ENCODE measurements around the gene CDC40. TPM values are rescaled to one million over a fixed set of nuclear protein-coding genes. Genes with fewer than 3 reads are reported as not detected.
"Not testable (repeated sequence)": the region's sequence is repeated elsewhere in the genome, so short reads cannot be mapped to it uniquely, and the experiment has no call there.

The CDC40 gene
- total RNA-seq, 1 experiment from 2014 or later = 32.5 TPM

DNA sequence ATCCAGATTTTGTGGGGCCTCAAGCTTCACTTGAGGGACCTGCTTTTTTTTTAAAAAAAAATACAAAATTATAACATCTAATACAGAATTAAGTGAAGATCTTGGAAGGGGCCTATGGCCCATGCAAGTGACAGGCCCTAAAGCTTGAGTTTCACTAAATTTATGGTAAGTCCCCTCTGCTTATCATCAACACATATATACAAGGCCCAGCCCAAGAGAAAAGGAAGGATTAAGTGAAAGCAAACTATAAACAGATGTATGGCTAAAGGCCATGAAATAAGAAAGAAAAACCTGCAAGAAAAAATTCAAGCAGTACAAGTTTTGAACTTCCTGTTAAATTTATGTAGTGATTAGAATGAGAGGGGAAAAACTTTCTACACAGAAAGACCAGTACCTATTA is 86.8 kb downstream of the CDC40 start:
- Histone ChIP-seq H3K4me1 (replicated peaks) (peaks cover 28% of the 10 kb centered on the region), H3K27me3 (replicated peaks) (no peaks in the 10 kb centered on the region), H3K27ac (no peak overlapping the region), H3K9me3 (replicated peaks) (no peaks in the 10 kb centered on the region), H3K4me3 (no peak overlapping the region), H3K36me3 (no peaks in the 10 kb centered on the region)
- DNase-seq (ENCODE audit: low read depth in 1 of 2, low spot score in 2 of 2) = no peak

- Histone ChIP-seq H3K36me3 (no peaks in the 10 kb centered on the region), H3K9me3 (replicated peaks) (0 out of 2 replicates have a peak, but pooled peaks cover 3% of the 10 kb centered on the region), H3K27me3 (replicated peaks) (no peaks in the 10 kb centered on the region), H3K4me3 (no peak overlapping the region), H3K4me1 (replicated peaks) (peaks cover 48% of the 10 kb centered on the region), H3K27ac (peak overlapping the region; percentile 66)
- DNase-seq (ENCODE audit: low read depth in 1 of 2, low spot score in 2 of 2) = no peak
Measured at GRCh38 chr6:110269623-110270022, 89.4 kb downstream of the CDC40 start.

- H3K9me3 ChIP-seq (replicated peaks) = 0 out of 2 replicates have a peak, but pooled peaks cover 3% of the 10 kb centered on the region
Measured at GRCh38 chr6:110270165-110270564, 89.9 kb downstream of the CDC40 start.

DNA sequence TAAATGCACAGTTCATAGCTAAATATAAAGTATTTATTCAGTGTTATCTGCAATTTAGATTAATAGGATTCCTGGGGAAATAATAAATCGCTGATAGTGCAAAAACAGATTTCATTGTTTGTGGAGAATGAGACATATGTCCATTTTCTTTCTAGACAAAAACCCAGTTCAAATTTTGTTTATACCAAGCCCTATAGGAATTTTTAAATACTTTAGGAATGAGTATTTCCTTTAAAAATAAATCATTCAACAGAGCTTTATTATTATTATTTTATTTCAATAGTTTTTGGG is 91.5 kb downstream of the CDC40 start:
- H3K4me1 ChIP-seq (replicated peaks) = peaks cover 48% of the 10 kb centered on the region
- no peak for DNase-seq (ENCODE audit: low read depth in 1 of 2, low spot score in 2 of 2)
- H3K9me3 ChIP-seq (replicated peaks) = 0 out of 2 replicates have a peak, but pooled peaks cover 3% of the 10 kb centered on the region
- no peaks in the 10 kb centered on the region for H3K36me3 ChIP-seq
- no peaks in the 10 kb centered on the region for H3K27me3 ChIP-seq (replicated peaks)
- H3K4me3 ChIP-seq = no peak overlapping the region
- peak overlapping the region; percentile 26; the same call in 1 of the 2 replicates for H3K27ac ChIP-seq

More at GRCh38 chr6:110270165-110270564, 89.9 kb downstream of the CDC40 start:
- no peaks in the 10 kb centered on the region for H3K36me3 ChIP-seq
- H3K4me3 ChIP-seq = no peak overlapping the region
- H3K4me1 ChIP-seq (replicated peaks) = peaks cover 48% of the 10 kb centered on the region
- no peaks in the 10 kb centered on the region for H3K27me3 ChIP-seq (replicated peaks)
- peak; percentile 80 to 84 for DNase-seq (ENCODE audit: low read depth in 1 of 2, low spot score in 2 of 2)
- H3K27ac ChIP-seq = peak overlapping the region; percentile 66

DNA sequence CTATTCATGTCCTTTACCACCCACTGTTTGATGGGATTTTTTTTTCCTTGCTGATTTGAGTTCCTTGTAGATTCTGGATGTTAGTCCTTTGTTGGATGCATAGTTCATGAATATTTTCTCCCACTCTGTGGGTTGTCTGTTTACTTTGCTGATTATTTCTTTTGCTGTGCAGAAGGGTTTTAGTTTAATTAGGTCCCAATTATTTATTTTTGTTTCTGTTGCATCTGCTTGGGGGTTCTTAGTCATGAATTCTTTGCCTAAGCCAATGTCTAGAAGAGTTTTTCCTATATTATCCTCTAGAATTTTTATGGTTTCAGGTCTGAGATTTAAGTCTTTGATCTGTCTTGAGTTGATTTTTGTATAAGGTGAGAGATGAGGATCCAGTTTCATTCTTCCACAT is 92.6 kb downstream of the CDC40 start:
- Histone ChIP-seq H3K27ac (peak overlapping the region; percentile 86), H3K4me1 (replicated peaks) (peaks cover 48% of the 10 kb centered on the region)
- not testable (repeated sequence) for H3K4me3 ChIP-seq; H3K36me3 ChIP-seq; H3K9me3 ChIP-seq (replicated peaks); H3K27me3 ChIP-seq (replicated peaks)
- peak in 1 of 2 experiments; percentile 92 for DNase-seq (ENCODE audit: low read depth in 1 of 2, low spot score in 2 of 2)

DNA sequence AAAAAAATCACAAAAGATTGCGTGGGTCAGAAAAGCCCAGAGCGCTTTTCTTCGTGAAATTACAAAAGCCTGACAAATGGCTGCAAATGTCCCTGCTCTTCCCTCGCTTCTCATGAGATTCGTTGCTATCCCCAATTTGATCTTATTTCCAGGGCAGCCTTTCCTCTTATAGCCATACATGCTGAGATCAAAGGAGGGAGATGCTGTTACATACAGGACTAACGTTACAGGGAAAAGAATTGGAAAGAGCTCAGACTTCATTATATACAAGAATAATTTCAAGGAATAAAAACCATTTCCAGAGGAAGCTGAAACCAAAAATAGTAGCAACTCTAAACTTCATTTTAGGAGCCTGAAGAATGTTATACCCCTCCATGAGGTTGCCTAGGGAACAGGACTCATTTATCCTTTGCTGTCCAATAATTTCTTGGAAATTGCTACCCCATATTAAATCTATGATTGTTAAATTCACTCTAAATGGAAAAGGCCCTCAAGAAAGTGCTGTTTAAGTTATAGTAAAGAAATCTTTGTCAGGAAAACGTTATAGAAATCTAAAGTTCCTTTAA is 97.0 kb downstream of the CDC40 start:
- Histone ChIP-seq H3K9me3 (replicated peaks) (0 out of 2 replicates have a peak, but pooled peaks cover 3% of the 10 kb centered on the region), H3K27me3 (replicated peaks) (no peaks in the 10 kb centered on the region), H3K36me3 (no peaks in the 10 kb centered on the region), H3K4me1 (replicated peaks) (peaks cover 18% of the 10 kb centered on the region), H3K27ac (no peak overlapping the region), H3K4me3 (no peak overlapping the region)
- no peak for DNase-seq (ENCODE audit: low read depth in 1 of 2, low spot score in 2 of 2)

Other genes starting within 250 kb of the CDC40 start
- not detected in 2 replicates for gene GPR6, start 202.1 kb upstream of the CDC40 start, total RNA-seq (2014; rRNA removed; shearing (Covaris generic))
- gene WASF1, start 757 bp upstream of the CDC40 start, total RNA-seq (2014; rRNA removed; shearing (Covaris generic)) = 18.6 and 24.6 TPM in 2 replicates
- 0.58 TPM in 1 of 2 replicates, not detected in the other for gene METTL24, start 177.9 kb downstream of the CDC40 start, total RNA-seq (2014; rRNA removed; shearing (Covaris generic))
- 0.53 TPM in 1 of 2 replicates, not detected in the other for gene DDO, start 235.1 kb downstream of the CDC40 start, total RNA-seq (2014; rRNA removed; shearing (Covaris generic))